Measurements from ENCODE around the gene ROGDI. TPM values are rescaled to one million over a fixed set of nuclear protein-coding genes. Genes with fewer than 3 reads are reported as not detected.

The ROGDI gene
- total and polyA plus RNA-seq, 9 of the 15 experiments (the other 6 are each of a cell fraction or from before 2014, with no cell fraction given): 0.97 to 37.3 (median 16.5) TPM

- TF ChIP-seq ELK3 (CRISPR knock-in tag; IDR thresholded peaks at IDR 0.05): no peak
- no peak for TF ChIP-seq CTBP1 (IDR thresholded peaks at IDR 0.05; ENCODE audit: borderline replicate concordance)
- TF ChIP-seq RBM25 (IDR thresholded peaks at IDR 0.05; ENCODE audit: low read depth, low read length, severe bottlenecking): peak; percentile 74
- no peak for TF ChIP-seq ZNF77 (CRISPR knock-in tag; IDR thresholded peaks at IDR 0.05)
- TF ChIP-seq MITF (IDR thresholded peaks at IDR 0.05): no peak
- TF ChIP-seq REST (IDR thresholded peaks at IDR 0.05; ENCODE audit: borderline replicate concordance): no peak
- TF ChIP-seq REST (CRISPR knock-in tag; IDR thresholded peaks at IDR 0.05; ENCODE audit: low read depth): no peak
- TF ChIP-seq NELFE (IDR thresholded peaks at IDR 0.05; ENCODE audit: insufficient read depth, insufficient read length): no peak
- TF ChIP-seq PHF20 (IDR thresholded peaks at IDR 0.05; ENCODE audit: partially characterized antibody): peak; percentile 66
- no peak for TF ChIP-seq MCM3 (IDR thresholded peaks at IDR 0.05)
- no peak for TF ChIP-seq AFF4 (CRISPR knock-in tag; IDR thresholded peaks at IDR 0.05)
- no peak for TF ChIP-seq FOXM1 (IDR thresholded peaks at IDR 0.05; ENCODE audit: low read depth)
- TF ChIP-seq FOXM1 (CRISPR knock-in tag; IDR thresholded peaks at IDR 0.05; ENCODE audit: low read depth): peak; percentile 68
- no peak for TF ChIP-seq SMAD4 (CRISPR knock-in tag; conservative IDR thresholded peaks at IDR 0.05)
Observed at GRCh38 chr16:4768549-4769305, 33.7 kb downstream of the ROGDI start (continued).

All from K562 (cell line).